NCI-H524 treated with DMSO at 0.1 percent for 48 hours (cell line): ENCODE measurements around the gene SKAP1.
"Not testable (repeated sequence)": the region's sequence is repeated elsewhere in the genome, so short reads cannot be mapped to it uniquely, and the experiment has no call there.

Source experiments
- DNase-seq: peaks from one replicate; lab custom pipeline; 2025; lab: John Stamatoyannopoulos, UW

The SKAP1 gene

GRCh38 chr17:48207776-48208544 is 222.1 kb downstream of the SKAP1 start:
- no peak for DNase-seq

- DNase-seq = not testable (repeated sequence)
These were observed 223.0 kb downstream of the SKAP1 start for GRCh38 chr17:48207036-48207435.

GRCh38 chr17:48202959-48203358 is 227.1 kb downstream of the SKAP1 start:
- DNase-seq = no peak

- DNase-seq = no peak
These were observed 231.0 kb downstream of the SKAP1 start for GRCh38 chr17:48198950-48199541.

- DNase-seq = no peak
These were observed 234.1 kb downstream of the SKAP1 start for GRCh38 chr17:48195910-48196309.

GRCh38 chr17:48194097-48194550 is 235.9 kb downstream of the SKAP1 start:
- no peak for DNase-seq

GRCh38 chr17:48192321-48192731 is 237.7 kb downstream of the SKAP1 start:
- DNase-seq = no peak

GRCh38 chr17:48191362-48191761 is 238.7 kb downstream of the SKAP1 start:
- DNase-seq = no peak

- DNase-seq = no peak
These were observed 239.1 kb downstream of the SKAP1 start for GRCh38 chr17:48190871-48191270.

GRCh38 chr17:48187872-48188608 is 242.0 kb downstream of the SKAP1 start:
- no peak for DNase-seq

GRCh38 chr17:48186317-48186716 is 243.7 kb downstream of the SKAP1 start:
- DNase-seq = not testable (repeated sequence)

GRCh38 chr17:48184721-48185120 is 245.3 kb downstream of the SKAP1 start:
- no peak for DNase-seq

- no peak for DNase-seq
These were observed 248.4 kb downstream of the SKAP1 start for GRCh38 chr17:48181653-48182052.

GRCh38 chr17:48180842-48181629 is 249.0 kb downstream of the SKAP1 start:
- DNase-seq = no peak

- DNase-seq = no peak
These were observed 250.7 kb downstream of the SKAP1 start for GRCh38 chr17:48179071-48179945.

- DNase-seq = no peak
These were observed 251.7 kb downstream of the SKAP1 start for GRCh38 chr17:48178317-48178716.

GRCh38 chr17:48177816-48178215 is 252.2 kb downstream of the SKAP1 start:
- DNase-seq = no peak

GRCh38 chr17:48176471-48176855 is 253.6 kb downstream of the SKAP1 start:
- DNase-seq = no peak

- DNase-seq = no peak
These were observed 254.1 kb downstream of the SKAP1 start for GRCh38 chr17:48175692-48176470.

GRCh38 chr17:48174833-48175523 is 255.0 kb downstream of the SKAP1 start:
- DNase-seq = no peak
